Tibial nerve (tissue), 4 donors: ENCODE measurements around the gene SMAD4. TPM values are rescaled to one million over a fixed set of nuclear protein-coding genes. Genes with fewer than 3 reads are reported as not detected.

Source experiments
- DNase-seq, 2 donors: peaks; one replicate each; pipeline ENCODE4 v3.0.0-alpha.2; 2019; ENCODE audit warnings: low spot score in 2 of 2
- H3K27ac ChIP-seq, 4 donors: fragments of 200-600 bp; sonication (generic) in 3 of 4; one replicate each; pipeline ENCODE4 v1.5.1; 2017 to 2019; ENCODE audit warnings: mild to moderate bottlenecking in 1 of 4
- H3K27me3 ChIP-seq, 2 donors: fragments of 200-600 bp; sonication (generic) in 1 of 2; one replicate each; pipeline versions ENCODE4 v1.5.1 to v1.6.0; 2017 to 2019
- H3K36me3 ChIP-seq, 3 donors: fragments of 200-600 bp; sonication (generic); one replicate each; pipeline ENCODE4 v1.5.1; 2018 to 2019
- H3K4me1 ChIP-seq, 4 donors: fragments of 200-600 bp; sonication (generic) in 3 of 4; one replicate each; pipeline ENCODE4 v1.5.1; 2017 to 2019
- H3K4me3 ChIP-seq, 4 donors: fragments of 200-600 bp; sonication (generic) in 3 of 4; one replicate each; pipeline ENCODE4 v1.5.1; 2017 to 2019; ENCODE audit warnings: mild to moderate bottlenecking in 1 of 4, moderate library complexity in 1 of 4
- H3K9me3 ChIP-seq, 4 donors: fragments of 200-600 bp; sonication (generic) in 3 of 4; one replicate each; pipeline ENCODE4 v1.5.1; 2017 to 2019
- CTCF ChIP-seq, 5 experiments: fragments of 200-600 bp in 3 of 5; fragments of 450-650 bp in 2 of 5; sonication (generic) in 3 of 5; IDR thresholded peaks; one replicate each; pipeline ENCODE4 v1.5.1; 2016 to 2019; ENCODE audit warnings: antibody characterized with exemption in 5 of 5, mild to moderate bottlenecking in 3 of 5, moderate library complexity in 2 of 5
- EP300 ChIP-seq, 2 donors: sonication (generic); formaldehyde crosslinking; IDR thresholded peaks; one replicate each; pipeline ENCODE4 v1.6.1; 2017; ENCODE audit warnings: antibody characterized with exemption in 2 of 2, mild to moderate bottlenecking in 1 of 2
- POLR2A ChIP-seq, 2 donors: fragments of 450-650 bp; IDR thresholded peaks; one replicate each; pipeline ENCODE4 v1.6.1; 2017; ENCODE audit warnings: antibody characterized with exemption in 2 of 2, mild to moderate bottlenecking in 2 of 2, moderate library complexity in 2 of 2
- WGBS, 2 donors: methylation state at CpG; one replicate each; pipeline ENCODE4 v1.1.5; 2018; 5-methylcytosine and 5-hydroxymethylcytosine counted together
- total RNA-seq, 4 donors: library from RNA; depleted of rRNA; stranded (reverse); fragments of >200 nt; gene quantifications; one replicate each; pipeline ENCODE4 v1.1.0, GENCODE V29; 2016

The SMAD4 gene
- total RNA-seq, 4 donors from 2014 or later = 100 to 182 (median 148) TPM

GRCh38 chr18:51077217-51077616, 47.2 kb downstream of the SMAD4 start:
- WGBS, 2 donors = 30 to 49% methylated on average over 2 of the region's 2 CpGs
- H3K4me3 ChIP-seq = no peak overlapping the region
- no peak overlapping the region for H3K27ac ChIP-seq
- no peaks in the 10 kb centered on the region for H3K9me3 ChIP-seq
- no peak for TF ChIP-seq POLR2A (IDR thresholded peaks at IDR 0.05)
- TF ChIP-seq CTCF (IDR thresholded peaks at IDR 0.05) = no peak
- no peak for TF ChIP-seq EP300 (IDR thresholded peaks at IDR 0.05)
- DNase-seq = no peak
- H3K4me1 ChIP-seq = peaks cover 0 to 29% (median 2%) of the 10 kb centered on the region in 4 donors
- H3K36me3 ChIP-seq = peaks cover 0 to 69% (median 0%) of the 10 kb centered on the region in 3 donors
- no peaks in the 10 kb centered on the region for H3K27me3 ChIP-seq

- WGBS, 2 donors = 90 to 93% methylated on average over 5 of the region's 5 CpGs
- H3K36me3 ChIP-seq = peaks cover 0 to 71% (median 2%) of the 10 kb centered on the region in 3 donors
Measured at GRCh38 chr18:51078026-51078425, 48.0 kb downstream of the SMAD4 start.

GRCh38 chr18:51082571-51083267, 52.7 kb downstream of the SMAD4 start:
- peaks cover 0 to 89% (median 8%) of the 10 kb centered on the region in 3 donors for H3K36me3 ChIP-seq
- no peaks in the 10 kb centered on the region for H3K27me3 ChIP-seq
- peaks cover 0 to 5% (median 1%) of the 10 kb centered on the region in 4 donors for H3K9me3 ChIP-seq
- H3K4me3 ChIP-seq = no peak overlapping the region
- TF ChIP-seq EP300 (IDR thresholded peaks at IDR 0.05) (no peak), CTCF (IDR thresholded peaks at IDR 0.05) (no peak), POLR2A (IDR thresholded peaks at IDR 0.05) (no peak)
- 22 to 23% methylated on average over 2 of the region's 2 CpGs for WGBS, 2 donors
- no peak overlapping the region for H3K27ac ChIP-seq
- peaks cover 0 to 10% (median 0%) of the 10 kb centered on the region in 4 donors for H3K4me1 ChIP-seq
- DNase-seq = no peak

More at GRCh38 chr18:51078026-51078425, 48.0 kb downstream of the SMAD4 start:
- Histone ChIP-seq H3K27ac (no peak overlapping the region), H3K4me3 (no peak overlapping the region), H3K4me1 (peaks cover 0 to 33% (median 0%) of the 10 kb centered on the region in 4 donors), H3K27me3 (no peaks in the 10 kb centered on the region), H3K9me3 (no peaks in the 10 kb centered on the region)
- no peak for DNase-seq
- TF ChIP-seq CTCF (IDR thresholded peaks at IDR 0.05) (no peak), POLR2A (IDR thresholded peaks at IDR 0.05) (no peak), EP300 (IDR thresholded peaks at IDR 0.05) (no peak)

- H3K27me3 ChIP-seq = no peaks in the 10 kb centered on the region
- DNase-seq = no peak
- peaks cover 0 to 12% (median 4%) of the 10 kb centered on the region in 4 donors for H3K9me3 ChIP-seq
- 80 to 89% methylated on average over 1 of the region's 1 CpG for WGBS, 2 donors
- no peak overlapping the region for H3K27ac ChIP-seq
- peaks cover 0 to 88% (median 8%) of the 10 kb centered on the region in 3 donors for H3K36me3 ChIP-seq
- H3K4me1 ChIP-seq = peaks cover 0 to 10% (median 0%) of the 10 kb centered on the region in 4 donors
- TF ChIP-seq POLR2A (IDR thresholded peaks at IDR 0.05) (no peak), CTCF (IDR thresholded peaks at IDR 0.05) (no peak), EP300 (IDR thresholded peaks at IDR 0.05) (no peak)
- no peak overlapping the region for H3K4me3 ChIP-seq
Measured at GRCh38 chr18:51083398-51083797, 53.4 kb downstream of the SMAD4 start.

- H3K9me3 ChIP-seq = peaks cover 0 to 20% (median 8%) of the 10 kb centered on the region in 4 donors
- no peak for DNase-seq
- H3K36me3 ChIP-seq = peaks cover 0 to 50% (median 3%) of the 10 kb centered on the region in 3 donors
- no peak overlapping the region for H3K4me3 ChIP-seq
- 100% methylated on average over 1 of the region's 1 CpG for WGBS, 2 donors
- H3K27me3 ChIP-seq = no peaks in the 10 kb centered on the region
- H3K4me1 ChIP-seq = no peaks in the 10 kb centered on the region
- no peak overlapping the region for H3K27ac ChIP-seq
- TF ChIP-seq CTCF (IDR thresholded peaks at IDR 0.05) (no peak), EP300 (IDR thresholded peaks at IDR 0.05) (no peak), POLR2A (IDR thresholded peaks at IDR 0.05) (no peak)
Measured at GRCh38 chr18:51088410-51088809, 58.4 kb downstream of the SMAD4 start.
